NCI-H345 (cell line): ENCODE measurements around the gene TCF3.

ENCODE experiments used
- DNase-seq: peaks from one replicate; lab custom pipeline; 2025; lab: John Stamatoyannopoulos, UW

Gene TCF3

GRCh38 chr19:1609680-1610474, 42.5 kb downstream of the TCF3 start:
- no peak for DNase-seq

DNA sequence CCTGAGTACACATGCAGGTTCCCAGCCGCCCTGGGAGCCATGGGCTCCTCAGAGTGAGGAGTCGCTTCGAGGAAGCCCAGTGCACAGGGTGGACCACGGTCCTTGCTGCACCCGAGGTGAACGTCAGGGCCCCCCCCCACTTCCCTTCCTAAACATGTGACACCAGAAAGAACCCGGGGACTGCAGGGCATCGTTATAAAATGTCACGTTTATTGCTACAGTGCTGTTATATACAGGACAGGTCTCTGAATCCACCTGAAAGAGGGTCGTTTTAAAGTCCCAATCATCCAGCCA, 43.4 kb downstream of the TCF3 start:
- no peak for DNase-seq

DNA sequence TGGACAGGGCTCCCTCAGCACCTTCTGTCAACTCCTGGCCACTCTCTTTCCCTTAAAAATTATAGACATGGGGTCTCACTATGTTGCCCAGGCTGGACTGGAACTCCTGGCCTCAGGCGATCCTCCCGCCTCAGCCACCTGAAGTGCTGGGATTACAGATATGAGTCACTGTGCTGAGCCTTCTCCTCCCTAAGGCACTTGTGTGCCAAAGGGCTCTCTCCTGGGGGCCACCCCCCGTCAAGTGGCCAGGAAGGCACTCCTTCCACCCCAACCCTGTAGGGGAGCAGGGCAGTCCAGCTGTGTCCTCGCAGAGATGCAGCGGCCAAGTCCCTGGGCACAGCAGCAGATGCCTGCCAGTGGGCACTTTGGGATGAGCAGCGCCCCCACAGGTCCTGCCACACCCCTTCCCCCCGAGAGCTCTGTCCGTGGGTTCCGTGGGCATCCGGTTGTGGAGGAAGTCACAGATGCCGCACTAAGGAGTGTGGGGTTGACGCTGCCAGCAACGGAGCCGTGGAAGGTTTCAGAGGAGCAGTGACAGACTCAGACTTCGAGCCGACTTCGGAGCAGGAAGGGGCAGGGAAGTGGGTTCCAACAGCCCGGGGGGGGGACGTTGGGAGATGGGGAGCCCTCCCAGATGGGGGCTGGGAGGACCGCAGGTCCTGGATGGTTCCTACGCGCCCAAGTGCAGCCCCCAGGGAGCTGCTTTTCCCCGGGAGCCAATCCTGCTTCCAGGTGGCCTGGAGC, 43.9 kb downstream of the TCF3 start:
- peak; percentile 12 for DNase-seq

DNA sequence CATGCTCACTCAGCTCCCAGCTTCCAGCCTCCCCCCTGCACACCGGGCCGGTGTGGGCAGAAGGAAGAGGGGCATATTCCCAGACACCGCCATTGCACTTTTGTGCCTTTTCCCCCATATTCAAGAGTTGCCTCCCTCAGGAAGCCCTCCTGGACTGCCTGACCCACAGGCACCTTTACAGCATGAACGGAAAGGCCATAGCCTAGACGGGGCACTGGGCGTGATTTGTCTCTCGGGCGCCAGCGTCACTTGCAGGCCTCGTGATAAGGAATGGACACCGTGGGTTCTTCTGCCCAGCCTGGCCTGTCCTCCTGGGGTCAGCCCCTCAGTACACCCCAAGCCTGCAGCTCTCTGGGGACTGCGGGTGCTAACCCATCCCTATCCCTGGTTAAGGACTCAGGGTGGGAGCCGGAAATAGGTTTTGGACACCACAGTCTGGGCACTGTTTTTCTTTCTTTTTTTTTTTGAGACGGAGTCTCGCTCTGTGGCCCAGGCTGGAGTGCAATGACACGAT, 46.2 kb downstream of the TCF3 start:
- no peak for DNase-seq

DNA sequence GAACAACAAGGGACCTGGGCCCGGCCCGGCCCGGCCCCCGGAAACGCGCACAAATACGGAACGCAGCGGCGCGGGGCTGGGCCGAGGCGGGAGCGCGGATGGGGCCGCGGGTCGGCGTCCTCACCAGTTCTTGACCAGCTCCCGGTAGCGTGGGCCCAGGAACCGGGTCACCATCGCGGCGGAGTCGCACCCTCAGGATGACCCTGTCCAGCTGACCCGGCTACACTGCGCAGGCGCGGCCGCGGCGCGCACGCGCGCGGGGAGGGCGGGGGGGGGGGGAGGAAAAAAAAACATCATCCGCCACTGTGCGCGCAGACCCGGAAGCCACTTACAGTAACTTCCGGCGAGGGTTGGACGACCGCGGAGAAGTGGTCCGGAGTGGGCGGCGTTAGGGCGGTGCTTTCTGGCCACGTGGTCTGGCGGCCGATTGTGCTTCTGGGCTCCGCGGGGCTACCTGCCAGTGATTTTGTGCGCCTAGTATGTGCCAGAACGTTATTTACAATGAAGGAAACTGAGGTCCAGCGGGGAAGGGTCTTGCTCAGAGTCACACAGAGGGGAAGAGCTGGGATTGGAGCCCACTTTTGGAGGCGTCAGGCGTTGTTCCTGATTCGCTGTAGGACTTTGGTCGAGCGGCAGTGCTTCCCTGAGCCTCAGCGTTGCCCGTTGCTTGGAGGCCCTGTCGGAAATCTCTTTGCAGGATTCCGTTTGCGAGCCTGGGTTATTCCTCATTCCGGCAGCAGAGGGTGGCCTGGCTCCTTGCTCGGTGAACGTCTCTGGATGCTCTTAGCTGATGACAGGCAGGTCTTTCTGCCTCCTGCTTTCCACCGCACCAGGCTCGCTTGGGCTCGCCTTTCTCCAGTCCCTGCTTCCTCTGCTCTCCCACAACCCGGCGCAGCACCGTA, 46.9 kb downstream of the TCF3 start, which contains the start of gene UQCR11:
Gene UQCR11 (minus strand): TSS at position 227 of the 902 bp plus-strand sequence. CDS start 53 bp downstream, at position 174.
- peak; percentile 94 for DNase-seq

DNA sequence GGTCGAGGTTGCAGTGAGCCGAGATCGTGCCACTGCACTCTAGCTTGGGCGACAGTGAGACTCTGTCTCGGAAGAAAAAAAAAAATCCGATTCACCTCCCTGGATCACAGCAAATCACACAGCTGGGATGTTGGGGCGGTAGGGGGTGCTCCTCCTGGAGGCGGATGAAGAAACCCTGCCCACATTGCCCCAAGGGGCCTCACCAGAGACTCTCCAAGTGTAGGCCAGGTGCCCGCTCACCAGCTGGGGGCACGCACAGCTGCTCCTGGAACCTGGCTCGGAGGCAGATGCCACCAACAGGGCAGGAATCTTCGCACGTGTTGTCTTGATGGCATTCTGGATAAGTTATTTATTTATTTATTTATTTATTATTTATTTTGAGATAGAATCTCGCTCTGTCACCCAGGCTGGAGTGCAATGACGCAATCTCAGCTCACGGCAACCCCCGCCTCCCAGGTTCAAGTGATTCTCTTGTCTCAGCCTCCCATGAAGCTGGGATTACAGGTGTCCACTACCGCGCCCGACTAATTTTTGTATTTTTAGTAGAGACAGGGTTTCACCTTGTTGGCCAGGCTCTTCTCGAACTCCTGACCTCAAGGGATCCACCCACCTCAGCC, 50.2 kb downstream of the TCF3 start:
- no peak for DNase-seq

DNA sequence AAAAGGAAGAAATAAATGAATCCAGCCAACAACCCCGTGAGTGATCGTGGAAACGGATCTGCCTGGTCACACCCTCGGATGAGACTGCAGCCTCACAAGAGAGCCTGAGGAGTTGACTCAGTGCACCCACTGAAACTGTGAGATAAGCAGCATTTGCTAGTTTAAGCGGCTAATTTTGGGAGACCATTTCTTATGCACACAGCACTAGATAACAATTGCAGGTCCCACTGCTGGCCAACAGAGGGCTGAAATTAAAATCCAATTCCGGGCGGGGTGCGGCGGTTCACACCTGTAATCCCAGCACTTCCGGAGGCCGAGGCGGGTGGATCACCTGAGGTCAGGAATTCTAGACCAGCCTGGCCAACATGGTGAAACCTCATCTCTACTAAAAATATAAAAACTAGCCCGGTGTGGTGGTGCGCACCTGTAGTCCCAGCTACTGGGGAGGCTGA, 50.8 kb downstream of the TCF3 start:
- DNase-seq: no peak

GRCh38 chr19:1599460-1599846, 53.0 kb downstream of the TCF3 start:
- no peak for DNase-seq

GRCh38 chr19:1598777-1599459, 53.5 kb downstream of the TCF3 start:
- no peak for DNase-seq

DNA sequence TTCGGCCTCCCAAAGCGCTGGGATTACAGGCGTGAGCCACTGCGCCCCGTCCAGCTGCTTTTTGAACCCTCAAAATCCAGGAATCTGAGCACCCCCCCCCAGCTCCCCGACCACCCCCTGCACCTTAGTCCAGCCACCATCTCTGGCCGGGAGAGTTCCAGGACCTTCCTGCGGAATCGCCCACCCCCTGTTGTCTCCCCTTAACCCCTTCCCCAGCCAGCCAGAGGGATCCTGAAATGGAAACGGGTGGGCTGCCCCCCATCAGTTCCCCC, 59.0 kb downstream of the TCF3 start:
- DNase-seq: no peak

- DNase-seq: peak; percentile 94
Observed at GRCh38 chr19:1592755-1593500, 59.5 kb downstream of the TCF3 start, which contains the start of gene MBD3. TSS of gene MBD3 (minus strand) at chr19:1592865. CDS start at chr19:1592631, 234 bp downstream.

- peak; percentile 90 for DNase-seq
Observed at GRCh38 chr19:1592024-1592754, 60.2 kb downstream of the TCF3 start.

DNA sequence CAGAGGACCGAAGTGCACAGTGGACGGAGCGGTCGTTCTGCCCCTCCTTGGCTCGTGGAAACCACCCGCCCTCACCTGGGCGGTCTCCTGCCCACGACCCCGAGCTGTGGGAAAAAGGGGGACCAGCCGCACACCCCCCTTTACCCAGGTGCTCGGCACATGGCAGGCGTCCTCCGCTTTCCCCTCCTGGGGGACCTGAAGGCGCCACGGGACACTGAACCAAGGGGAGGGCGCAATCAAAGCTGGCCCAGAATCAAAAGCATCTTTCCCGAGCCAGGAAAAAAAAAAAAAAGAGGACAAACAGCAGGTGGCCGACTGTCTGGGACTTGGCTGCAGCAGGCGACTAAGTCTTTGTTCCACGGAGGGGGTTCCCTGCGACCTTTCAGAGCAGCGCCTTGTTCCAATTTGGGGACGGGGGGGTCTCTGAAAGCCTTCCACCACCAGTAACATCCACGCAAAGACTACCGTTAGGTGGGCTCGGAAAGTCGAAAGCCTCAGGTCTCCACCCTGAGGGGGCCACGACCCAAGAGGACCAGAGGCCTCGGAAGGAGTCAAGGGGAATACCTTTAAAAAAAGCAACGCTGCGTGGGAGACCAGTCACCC, 60.9 kb downstream of the TCF3 start:
- DNase-seq: peak; percentile 27

- no peak for DNase-seq
Observed at GRCh38 chr19:1590641-1591397, 61.6 kb downstream of the TCF3 start.

DNA sequence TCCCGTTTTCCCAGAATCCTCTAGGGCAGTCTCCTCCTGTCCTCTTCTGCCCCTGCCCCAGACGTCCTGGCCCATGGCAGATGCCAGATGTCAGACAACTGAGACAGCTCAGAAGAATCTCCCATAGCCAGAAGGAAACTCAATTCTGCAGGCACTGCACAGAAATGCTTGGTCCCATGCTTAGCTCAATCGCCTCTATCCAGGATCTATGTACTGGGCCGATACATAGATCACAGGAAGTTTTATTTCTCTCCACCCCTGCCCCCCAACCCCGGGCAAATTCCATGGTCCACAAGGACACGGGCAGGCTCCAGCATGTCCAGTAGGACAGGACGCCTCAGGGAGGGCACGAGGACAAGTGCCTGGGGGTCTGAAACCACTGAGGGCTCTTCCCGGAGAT, 64.5 kb downstream of the TCF3 start:
- DNase-seq: no peak

DNA sequence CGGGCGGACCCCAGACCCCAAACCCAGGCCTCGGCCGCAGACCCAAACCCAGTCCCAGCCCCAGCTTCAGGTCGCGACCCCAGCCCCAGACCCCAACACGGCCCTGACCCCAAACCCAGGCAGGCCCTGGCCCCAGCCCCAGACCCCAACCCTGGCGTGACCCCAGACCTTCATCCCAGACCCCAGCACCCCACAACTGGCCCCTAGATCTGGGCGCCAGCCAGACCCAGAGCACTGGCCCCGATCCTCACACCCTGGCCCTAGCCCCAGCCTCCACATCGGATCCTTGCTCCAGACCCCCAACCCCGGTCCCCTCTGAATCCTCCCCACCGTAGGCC, 67.2 kb downstream of the TCF3 start:
- DNase-seq: no peak

DNA sequence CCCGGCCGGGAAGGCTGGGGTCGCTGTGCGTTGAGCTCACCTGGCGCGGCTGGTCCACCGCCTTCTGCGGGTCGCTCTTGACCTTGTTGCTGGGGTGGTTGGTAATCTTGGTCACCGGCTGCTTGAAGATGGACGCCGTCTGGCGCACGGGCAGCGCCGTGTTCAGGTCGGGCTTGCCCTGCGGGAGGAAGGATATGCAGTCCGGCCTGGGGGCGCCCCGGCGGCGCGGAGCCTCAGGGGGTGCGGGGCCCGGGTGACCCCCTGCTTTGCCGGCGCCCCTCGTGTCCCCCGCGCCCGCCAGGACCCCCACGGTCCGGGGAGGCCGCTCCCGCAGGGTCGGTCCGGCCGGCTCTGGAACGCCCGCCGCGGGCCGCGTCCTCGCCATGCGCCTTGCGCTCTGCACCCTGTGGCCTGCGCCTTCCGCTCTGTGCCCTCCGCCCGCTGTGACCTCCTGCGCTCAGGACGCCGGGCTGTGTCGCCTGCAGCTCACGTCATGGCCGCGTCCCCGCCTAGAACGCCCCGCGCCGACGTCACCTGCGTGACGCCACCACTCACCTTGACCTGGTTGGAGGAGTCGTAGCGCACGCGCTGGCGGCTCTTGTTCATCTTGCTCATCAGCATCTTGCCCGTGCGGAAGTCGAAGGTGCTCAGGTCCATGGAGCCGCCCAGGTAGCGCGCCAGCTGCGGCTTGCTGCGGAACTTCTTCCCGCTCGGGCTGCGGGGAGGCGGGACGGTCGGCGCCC, 67.7 kb downstream of the TCF3 start:
- no peak for DNase-seq

DNA sequence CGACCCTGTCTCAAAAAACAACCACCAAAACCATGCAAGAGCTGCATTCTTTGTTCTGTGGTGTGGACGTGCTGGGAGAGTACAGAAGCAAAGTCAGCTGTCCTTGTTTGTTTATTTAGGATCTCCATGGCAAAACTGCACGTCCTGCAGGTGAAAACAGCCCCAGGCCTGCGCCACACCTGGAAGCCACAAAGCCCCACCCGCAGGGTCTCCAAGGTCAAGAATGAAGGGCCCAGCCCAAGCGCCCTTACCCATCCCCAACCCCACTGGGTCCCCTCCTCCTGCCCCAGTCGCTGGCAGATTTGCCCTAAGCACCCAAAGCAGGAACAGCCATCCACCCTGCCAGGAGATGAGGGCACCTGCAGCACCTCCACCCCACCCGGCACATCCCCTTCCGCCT, 70.2 kb downstream of the TCF3 start:
- peak; percentile 29 for DNase-seq
